HG02588 (cell line): ENCODE results near the gene WDR19.

Experiments
- ATAC-seq: cut with Tn5 transposase; IDR thresholded peaks from one replicate; pipeline ENCODE4 v1.9.1; 2021; ENCODE audit warnings: mild to moderate bottlenecking, moderate library complexity; ENCODE audit not compliant: unreplicated experiment

WDR19 gene

DNA sequence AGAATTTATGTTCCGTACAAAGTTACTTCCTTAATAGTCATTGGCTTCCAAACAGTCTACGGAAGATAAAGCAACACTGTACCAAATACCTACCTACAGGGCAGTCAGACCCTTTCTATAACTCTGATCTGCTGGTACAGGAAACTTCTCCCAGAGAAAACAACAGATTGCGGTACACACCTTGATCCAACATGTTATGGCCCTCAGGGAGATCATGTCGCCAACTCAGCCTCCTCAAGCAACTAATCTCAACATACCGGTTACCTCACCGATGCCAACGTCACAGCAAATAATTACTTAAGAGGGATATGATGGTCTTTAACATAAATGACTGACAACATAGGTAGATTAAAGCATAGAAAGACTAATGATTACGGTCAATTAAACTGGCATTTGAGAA, 113.5 kb downstream of the WDR19 start:
- no peak for ATAC-seq

DNA sequence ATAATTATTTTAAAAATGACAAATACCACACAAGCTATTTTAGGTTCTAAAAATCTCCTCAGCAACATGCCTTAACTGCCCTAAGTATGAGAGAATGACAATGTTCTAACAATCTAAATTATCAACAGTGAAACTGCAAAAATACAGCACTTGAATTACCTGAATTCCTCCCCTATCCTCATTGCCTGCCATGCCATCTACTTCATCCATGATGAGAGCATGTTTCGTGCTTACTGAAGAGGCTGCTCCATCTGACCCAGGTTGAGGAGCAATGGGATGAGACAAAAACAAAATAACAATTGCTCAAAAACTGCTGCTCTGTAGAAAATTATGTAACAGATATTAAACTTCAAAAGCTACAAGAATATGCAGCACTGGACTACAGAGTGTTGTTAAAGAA, 120.6 kb downstream of the WDR19 start:
- no peak for ATAC-seq

DNA sequence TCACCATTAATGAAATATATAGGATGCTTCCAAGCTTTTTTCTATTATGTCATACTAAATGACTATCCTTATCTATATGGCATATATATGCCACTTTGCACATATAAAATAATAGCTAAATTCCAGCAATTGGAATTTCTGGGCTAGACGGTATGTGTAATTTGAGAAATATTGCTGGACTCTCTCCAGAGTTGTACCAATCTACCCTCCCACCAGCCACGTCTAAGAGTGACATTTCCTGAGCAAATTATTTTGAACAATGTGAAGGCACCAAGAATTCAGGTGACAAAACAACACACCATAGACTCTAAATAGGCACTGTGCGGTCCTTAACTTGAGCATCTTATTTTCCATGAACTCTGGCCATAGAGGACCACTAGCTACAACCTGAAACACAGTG, 121.5 kb downstream of the WDR19 start:
- no peak for ATAC-seq

DNA sequence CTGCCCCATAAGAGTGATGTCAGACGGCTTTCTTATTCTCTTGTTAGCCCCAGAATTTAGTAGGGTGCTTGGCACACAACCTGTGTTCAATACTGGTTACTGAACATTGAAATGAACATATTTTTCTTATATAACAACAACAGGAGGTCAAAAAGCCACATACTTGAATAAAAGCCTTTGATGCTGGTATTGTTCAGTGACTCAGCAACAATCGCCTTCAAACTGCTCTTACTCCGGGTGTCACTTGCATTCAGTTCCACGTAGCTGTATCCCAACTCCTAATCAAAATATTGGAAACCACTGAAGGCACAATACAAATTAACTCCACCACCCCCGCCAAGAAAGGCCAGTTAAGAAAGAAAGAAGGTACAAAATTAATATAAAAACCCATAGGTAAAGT, 122.3 kb downstream of the WDR19 start:
- ATAC-seq = no peak

GRCh38 chr4:39305912-39306677, 123.8 kb downstream of the WDR19 start:
- ATAC-seq = no peak

- no peak for ATAC-seq
These were observed 126.3 kb downstream of the WDR19 start for GRCh38 chr4:39308611-39309010.

DNA sequence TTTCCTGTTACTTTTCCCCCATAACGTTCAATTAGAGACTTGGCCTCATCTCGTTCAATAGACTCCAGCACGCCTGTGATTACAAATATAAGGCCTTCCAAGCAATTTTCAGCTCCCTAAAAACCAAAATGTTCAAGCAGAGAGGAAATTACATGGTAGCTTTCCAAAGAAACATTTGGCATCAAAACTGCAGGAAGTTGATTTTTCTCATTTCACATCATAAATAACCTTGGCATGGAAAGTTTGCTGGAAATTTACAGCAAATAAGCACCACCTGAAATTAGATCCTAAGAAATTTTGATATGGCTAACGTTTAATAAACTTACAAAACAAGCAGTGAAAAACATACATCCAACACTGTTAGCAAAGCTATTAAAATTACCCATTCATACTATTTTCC, 130.5 kb downstream of the WDR19 start:
- no peak for ATAC-seq

DNA sequence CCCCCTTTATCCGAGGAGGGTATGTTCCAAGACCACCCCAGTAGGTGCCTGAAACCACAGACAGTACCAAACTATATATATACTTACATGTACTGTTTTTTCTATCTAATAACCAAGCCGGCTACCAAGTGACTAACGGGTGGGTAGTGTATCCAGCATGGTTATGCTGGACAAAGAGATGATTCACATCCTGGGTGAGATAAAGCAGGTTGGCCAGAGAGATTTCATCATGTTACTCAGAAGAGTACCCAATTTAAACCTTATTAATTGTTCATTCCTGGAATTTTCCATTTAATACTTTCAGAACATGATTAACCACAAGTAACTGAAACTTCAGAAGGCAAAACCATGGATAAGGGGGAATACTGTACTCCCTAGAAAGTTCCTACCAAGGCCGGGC, 137.3 kb downstream of the WDR19 start:
- no peak for ATAC-seq

GRCh38 chr4:39320381-39321115, 138.2 kb downstream of the WDR19 start:
- no peak for ATAC-seq

DNA sequence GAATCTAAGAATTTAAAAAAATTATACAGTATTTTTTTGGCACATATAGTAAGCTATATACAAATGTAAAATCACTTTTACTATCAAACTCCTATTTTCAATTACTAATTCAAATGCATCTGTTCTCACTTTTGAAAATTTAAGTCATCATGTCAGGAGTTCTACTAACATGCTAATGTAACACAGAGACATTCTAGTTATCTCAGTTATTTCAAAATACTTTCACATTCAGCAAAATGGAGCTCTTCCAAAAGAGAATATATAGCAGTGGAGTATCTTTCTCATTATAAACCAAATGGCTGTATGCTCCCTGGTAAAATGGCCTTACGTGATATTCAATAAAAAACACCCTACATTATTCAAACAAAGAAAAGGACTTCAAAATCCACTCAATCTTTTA, 141.5 kb downstream of the WDR19 start:
- ATAC-seq = no peak

DNA sequence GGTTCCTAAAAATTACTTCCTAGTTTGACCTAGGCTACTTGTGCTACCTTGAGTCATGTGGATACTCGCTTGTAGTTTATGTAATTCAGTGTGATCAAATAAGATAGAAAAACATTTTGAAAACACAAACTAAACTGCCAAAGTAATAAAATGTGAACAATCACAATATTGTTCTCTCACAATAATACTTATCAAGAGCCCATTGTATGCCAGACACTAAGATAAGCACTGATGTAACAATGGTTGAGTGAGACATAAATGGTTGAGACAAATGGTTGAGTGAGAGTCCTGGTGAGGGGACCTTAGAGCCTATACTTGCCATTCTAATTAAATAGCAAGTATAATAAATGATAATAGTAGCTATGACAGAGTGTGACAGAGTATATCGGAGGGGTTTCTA, 142.1 kb downstream of the WDR19 start:
- ATAC-seq = no peak

DNA sequence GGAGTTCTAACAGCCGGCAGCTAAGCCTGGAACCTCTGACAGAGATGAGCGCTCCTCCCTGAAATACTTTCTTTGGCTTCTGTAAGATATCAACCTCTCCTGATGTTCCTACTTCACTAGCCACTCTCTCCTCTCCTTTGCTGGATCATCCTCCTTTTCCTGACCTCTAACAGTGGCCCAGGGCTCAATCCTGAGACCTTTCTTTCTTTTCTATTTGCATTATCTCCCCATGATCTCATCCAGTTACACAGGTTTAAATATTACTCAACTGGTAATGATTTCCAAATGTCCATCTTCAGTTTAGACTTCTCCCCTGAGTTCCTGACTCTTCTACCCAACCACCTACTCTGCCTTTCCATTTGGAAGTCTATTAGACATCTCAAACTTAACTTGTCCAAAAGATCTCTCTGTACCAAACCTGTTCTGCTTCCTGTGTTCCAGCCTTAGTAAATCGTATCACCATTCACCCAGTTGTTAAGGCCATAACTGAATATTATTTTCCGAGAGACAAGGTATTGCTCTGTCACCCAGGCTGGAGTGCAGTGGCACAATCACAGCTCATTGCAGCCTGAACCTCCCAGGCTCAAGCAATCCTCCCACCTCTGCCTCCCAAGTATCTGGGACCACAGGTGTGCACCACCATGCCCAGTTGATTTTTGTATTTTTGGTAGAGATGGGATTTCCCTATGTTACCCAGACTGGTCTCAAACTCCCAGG, 142.7 kb downstream of the WDR19 start:
- no peak for ATAC-seq

DNA sequence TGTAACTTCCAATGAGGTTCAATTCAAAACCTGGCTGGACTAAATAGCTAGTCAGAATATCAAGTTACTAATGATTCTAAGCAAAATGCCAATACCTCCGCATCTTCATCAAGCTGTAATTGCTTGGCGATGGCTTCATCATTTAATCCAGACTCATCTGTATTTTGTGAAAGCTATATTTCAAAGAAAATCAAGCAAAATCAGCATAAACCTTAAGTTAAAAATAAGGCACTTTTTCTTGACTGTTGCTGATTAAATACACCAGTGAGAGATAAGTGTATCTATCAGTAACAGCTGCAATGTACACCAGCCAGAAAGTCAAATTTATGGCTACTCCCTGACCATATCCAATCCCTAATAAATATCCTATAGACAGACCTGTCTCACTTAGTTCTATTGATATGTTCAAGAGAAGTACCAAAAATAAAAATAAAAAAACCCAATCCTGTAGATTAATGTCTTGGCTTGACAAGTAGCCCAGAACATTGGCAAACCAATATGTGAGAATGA, 144.2 kb downstream of the WDR19 start:
- no peak for ATAC-seq

DNA sequence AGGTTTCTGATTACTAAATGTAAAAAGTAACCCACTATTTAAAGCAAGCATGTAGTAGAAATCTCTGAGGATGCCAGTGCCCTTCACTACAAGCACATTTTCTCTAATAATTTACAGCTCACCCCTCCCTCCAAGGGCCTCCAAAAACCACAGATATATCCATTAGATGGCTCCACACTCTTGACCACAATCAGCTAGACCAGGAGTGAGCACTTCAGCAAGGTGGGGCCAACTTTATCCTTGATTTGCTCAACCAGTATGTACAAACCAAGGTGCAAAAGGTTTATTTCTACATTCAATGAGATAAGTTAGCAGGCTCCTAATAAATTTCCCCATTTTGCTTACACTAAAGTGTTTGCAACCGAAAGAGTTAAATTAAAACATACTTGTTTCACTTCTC, 148.0 kb downstream of the WDR19 start:
- ATAC-seq = no peak

DNA sequence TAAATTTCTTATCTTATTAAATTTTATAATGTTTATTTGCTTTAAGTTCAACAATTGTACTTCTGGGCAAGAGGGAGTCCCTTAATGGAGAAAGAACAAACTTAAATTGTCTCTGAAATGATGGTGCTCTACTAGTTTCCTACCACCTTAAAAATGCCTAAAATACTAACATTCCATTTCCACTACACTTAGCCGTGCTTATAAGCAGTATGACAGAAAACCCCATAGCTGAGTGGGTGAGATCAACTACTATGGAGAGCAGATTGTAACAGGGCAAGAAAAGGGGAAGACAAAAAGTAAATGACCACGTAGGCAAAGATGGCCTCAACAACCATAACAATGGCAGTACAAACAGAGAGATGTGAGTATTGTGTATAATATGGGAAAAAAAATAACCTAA, 148.9 kb downstream of the WDR19 start:
- no peak for ATAC-seq
